K562 (cell line): ENCODE results near the gene NRARP. TPM values are rescaled to one million over a fixed set of nuclear protein-coding genes. Genes with fewer than 3 reads are reported as not detected.

Experiments
- C11orf30 ChIP-seq: fragments of 450-650 bp; IDR thresholded peaks from 2 replicates; pipeline ENCODE4 v1.6.1; 2016; ENCODE audit warnings: low read depth, mild to moderate bottlenecking
- CCNT2 ChIP-seq: IDR thresholded peaks from 2 replicates; pipeline ENCODE4 v1.6.1; 2011; ENCODE audit warnings: borderline replicate concordance, low read depth, mild to moderate bottlenecking, moderate library complexity, mixed read lengths, low read length; ENCODE audit not compliant: insufficient read length; ENCODE audit errors: extremely low read depth
- CLOCK ChIP-seq: fragments of 250-450 bp; sonication (Bioruptor Pico); IDR thresholded peaks from 2 replicates; pipeline ENCODE4 v1.4.0; 2020; ENCODE audit warnings: mild to moderate bottlenecking, moderate library complexity, borderline replicate concordance
- CTBP1 ChIP-seq: fragments of 450-650 bp; IDR thresholded peaks from 2 replicates; pipeline ENCODE4 v1.6.1; 2016; ENCODE audit warnings: borderline replicate concordance
- DMBX1 ChIP-seq: fragments of 250-450 bp; sonication (Bioruptor Pico); IDR thresholded peaks from 2 replicates; pipeline ENCODE4 v1.8.0; 2022; ENCODE audit warnings: inconsistent platforms, mild to moderate bottlenecking, moderate library complexity, borderline replicate concordance
- ETV5 ChIP-seq: sonication (generic); formaldehyde crosslinking; IDR thresholded peaks from 2 replicates; pipeline ENCODE4 v1.4.0; 2020; ENCODE audit warnings: low read depth, mild to moderate bottlenecking, missing genetic modification reagents
- HNRNPLL ChIP-seq: fragments of 200-400 bp; formaldehyde crosslinking; IDR thresholded peaks from 2 replicates; pipeline ENCODE4 v1.6.1; 2017; ENCODE audit warnings: low read length, low read depth, mild to moderate bottlenecking; ENCODE audit not compliant: poor library complexity, severe bottlenecking
- HSF4 ChIP-seq: fragments of 250-450 bp; sonication (Bioruptor Pico); IDR thresholded peaks from 2 replicates; pipeline ENCODE4 v2.1.2; 2022; ENCODE audit warnings: mild to moderate bottlenecking, moderate library complexity, borderline replicate concordance
- KDM4B ChIP-seq, 2 experiments: fragments of 450-650 bp in 1 of 2; sonication (generic) in 1 of 2; IDR thresholded peaks; 2 replicates each; pipeline ENCODE4 v1.6.1; 2016 to 2017; ENCODE audit warnings: borderline replicate concordance in 2 of 2, antibody characterized with exemption in 1 of 2, low read depth in 1 of 2, mild to moderate bottlenecking in 1 of 2
- L3MBTL2 ChIP-seq: fragments of 450-650 bp; IDR thresholded peaks from 2 replicates; pipeline ENCODE4 v1.6.1; 2016; ENCODE audit warnings: mild to moderate bottlenecking, moderate library complexity
- NFE2 ChIP-seq: IDR thresholded peaks from 2 replicates; pipeline ENCODE4 v1.6.1; 2014; ENCODE audit warnings: antibody characterized with exemption, low read depth
- NFXL1 ChIP-seq: fragments of 450-650 bp; formaldehyde crosslinking; IDR thresholded peaks from 2 replicates; pipeline ENCODE4 v1.4.0; 2021; ENCODE audit warnings: mild to moderate bottlenecking
- NUFIP1 ChIP-seq: fragments of 450-650 bp; IDR thresholded peaks from 2 replicates; pipeline ENCODE4 v1.6.1; 2018; ENCODE audit not compliant: partially characterized antibody
- RBFOX2 ChIP-seq: fragments of 200-400 bp; formaldehyde crosslinking; IDR thresholded peaks from 2 replicates; pipeline ENCODE4 v1.6.1; 2017; ENCODE audit warnings: low read depth, mild to moderate bottlenecking, low read length, moderate library complexity
- SAP30 ChIP-seq: fragments of 200-600 bp; sonication (generic); IDR thresholded peaks from 2 replicates; pipeline ENCODE4 v1.6.1; 2012; ENCODE audit warnings: borderline replicate concordance, low read depth, mild to moderate bottlenecking, moderate library complexity, low read length, control low read depth, inconsistent platforms; ENCODE audit not compliant: insufficient read depth, poor library complexity, severe bottlenecking
- SREBF1 ChIP-seq: fragments of 150-350 bp; IDR thresholded peaks from 2 replicates; pipeline ENCODE4 v1.6.1; 2014; ENCODE audit warnings: antibody characterized with exemption, low read depth, low read length, borderline replicate concordance
- SRF ChIP-seq, 2 experiments: fragments of 250-450, 450-650 bp in 1 of 2; sonication (Bioruptor Pico) in 1 of 2; sonication (generic) in 1 of 2; formaldehyde crosslinking; IDR thresholded peaks; 2 replicates each; pipeline versions ENCODE4 v1.5.0 to v1.5.1; 2020 to 2022; ENCODE audit warnings: mild to moderate bottlenecking in 1 of 2, missing genetic modification reagents in 1 of 2
- THAP12 ChIP-seq: fragments of 250-450 bp; sonication (Bioruptor Pico); IDR thresholded peaks from 2 replicates; pipeline ENCODE4 v1.9.0; 2021; ENCODE audit warnings: mild to moderate bottlenecking, inconsistent platforms
- U2AF1 ChIP-seq: fragments of 200-400 bp; formaldehyde crosslinking; optimal IDR thresholded peaks from 2 replicates; pipeline ENCODE3; 2017; ENCODE audit warnings: mild to moderate bottlenecking, low read depth, low read length, moderate library complexity
- ZNF347 ChIP-seq: fragments of 450-650 bp; formaldehyde crosslinking; IDR thresholded peaks from 2 replicates; pipeline ENCODE4 v1.4.0; 2020; ENCODE audit warnings: low read depth, mild to moderate bottlenecking, moderate library complexity
- ZNF398 ChIP-seq: fragments of 250-450 bp; sonication (Bioruptor Pico); IDR thresholded peaks from 2 replicates; pipeline ENCODE4 v1.8.0; 2021; ENCODE audit warnings: moderate library complexity, mild to moderate bottlenecking, inconsistent platforms
- polyA plus RNA-seq, 8 experiments: library from polyadenylated mRNA; depleted of rRNA in 4 of 8; stranded (reverse) in 5 of 8; unstranded in 3 of 8; fragments of >200 nt; fragmentation: Nextera tagmentation in 2 of 8; fragmentation: Illumina TruSeq in 1 of 8; extraction: Ambion mirVana in 2 of 8; extraction: Trizol in 1 of 8; gene quantifications; 2 replicates each; pipeline versions ENCODE4 v1.2.1 to v1.2.3, GENCODE V29; 2011 to 2014; ENCODE audit warnings: inconsistent platforms in 1 of 8, missing spikeins in 1 of 8
- total RNA-seq, 7 experiments: library from RNA; depleted of rRNA in 6 of 7; stranded (reverse); fragments of >200 nt in 6 of 7; fragmentation: Illumina TruSeq in 2 of 7; extraction: Trizol in 2 of 7; gene quantifications; 2 replicates each; pipeline versions ENCODE4 v1.2.1 to v1.2.3, GENCODE V29; 2011 to 2021; ENCODE audit warnings: low replicate concordance in 1 of 7

NRARP gene
- total and polyA plus RNA-seq, 9 of the 15 experiments (the other 6 are each of a cell fraction or from before 2014, with no cell fraction given): 2.0 to 24.5 (median 7.2) TPM; not detected in 2

- TF ChIP-seq NUFIP1: no peak
- TF ChIP-seq NFE2: no peak
- TF ChIP-seq DMBX1 (CRISPR knock-in tag): 0 out of 2 replicates have a peak, but pooled peaks have one; percentile 29
- TF ChIP-seq RBFOX2: peak; percentile 49
- no peak for TF ChIP-seq ZNF347
- no peak for TF ChIP-seq U2AF1
- TF ChIP-seq HNRNPLL: no peak
- no peak for TF ChIP-seq SREBF1
- no peak for TF ChIP-seq ZNF398
- no peak for TF ChIP-seq KDM4B (IDR thresholded peaks at IDR 0.05; ENCODE audit: borderline replicate concordance in 2 of 2, low read depth in 1 of 2)
- peak; percentile 79 for TF ChIP-seq CCNT2
- TF ChIP-seq C11orf30: no peak
- no peak for TF ChIP-seq HSF4 (CRISPR knock-in tag)
- TF ChIP-seq NFXL1 (CRISPR knock-in tag): no peak
- no peak for TF ChIP-seq CLOCK (CRISPR knock-in tag)
- TF ChIP-seq CTBP1: peak; percentile 39; the same call in 1 of the 2 replicates
- TF ChIP-seq SRF (CRISPR knock-in tag; IDR thresholded peaks at IDR 0.05): no peak
- peak; percentile 66; the same call in 1 of the 2 replicates for TF ChIP-seq THAP12 (CRISPR knock-in tag)
- no peak for TF ChIP-seq L3MBTL2
- TF ChIP-seq SAP30: no peak
- TF ChIP-seq ETV5 (CRISPR knock-in tag): no peak
Observed at GRCh38 chr9:137295238-137295811, 6.7 kb downstream of the NRARP start (continued).
